Rectal smooth muscle tissue (tissue), 1 donor: ENCODE data around the gene CARS1.
A peak's percentile ranks its signal among the peaks of the same experiment; 100 is the strongest.

Experiments used
- H3K27ac ChIP-seq: one replicate; pipeline ENCODE4 v1.7.0; 2013; ENCODE audit warnings: low read depth, low read length, inconsistent platforms
- H3K27me3 ChIP-seq: one replicate; pipeline ENCODE4 v1.7.0; 2013; ENCODE audit warnings: low read length; ENCODE audit not compliant: control insufficient read depth, insufficient read depth
- H3K36me3 ChIP-seq: one replicate; pipeline ENCODE4 v1.7.0; 2013; ENCODE audit warnings: low read length; ENCODE audit not compliant: control insufficient read depth, insufficient read depth
- H3K4me1 ChIP-seq: one replicate; pipeline ENCODE4 v1.7.0; 2013; ENCODE audit warnings: low read length; ENCODE audit not compliant: control insufficient read depth, insufficient read depth
- H3K4me3 ChIP-seq: one replicate; pipeline ENCODE4 v1.7.0; 2013; ENCODE audit warnings: low read length
- H3K9ac ChIP-seq: one replicate; pipeline ENCODE4 v1.7.0; 2013; ENCODE audit warnings: low read length

CARS1 gene

DNA sequence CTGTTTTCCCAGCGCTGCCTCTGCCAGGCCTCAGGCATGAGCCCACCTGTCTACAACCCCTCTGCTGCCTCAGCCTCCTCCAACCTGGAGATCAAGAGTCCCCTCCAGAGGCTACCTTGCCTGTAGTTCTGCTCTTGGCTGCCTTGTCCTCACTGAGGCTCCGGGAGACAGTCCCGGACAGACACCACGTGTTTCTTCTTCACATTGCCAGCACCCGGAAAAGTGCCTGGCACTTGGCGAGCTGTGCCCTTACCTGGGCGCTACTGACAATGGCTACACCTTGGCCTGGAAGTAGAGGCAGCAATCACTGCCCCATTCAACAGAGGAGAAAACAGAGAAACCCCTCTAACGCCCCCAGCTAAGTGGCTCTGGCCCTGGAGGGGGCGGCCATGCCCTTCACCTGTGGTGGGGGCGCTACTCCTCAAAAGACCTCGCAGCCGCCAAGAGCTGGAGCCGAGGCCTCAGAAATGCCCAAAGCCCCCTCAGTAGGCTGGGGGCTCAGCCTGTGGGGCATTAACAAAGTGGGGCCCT lies 62.1 kb downstream of the CARS1 start:
- Histone ChIP-seq H3K27ac (no peak overlapping the region), H3K4me1 (peaks cover 8% of the 10 kb centered on the region), H3K36me3 (peaks cover 3% of the 10 kb centered on the region), H3K27me3 (no peaks in the 10 kb centered on the region), H3K9ac (no peak overlapping the region), H3K4me3 (no peak overlapping the region)

DNA sequence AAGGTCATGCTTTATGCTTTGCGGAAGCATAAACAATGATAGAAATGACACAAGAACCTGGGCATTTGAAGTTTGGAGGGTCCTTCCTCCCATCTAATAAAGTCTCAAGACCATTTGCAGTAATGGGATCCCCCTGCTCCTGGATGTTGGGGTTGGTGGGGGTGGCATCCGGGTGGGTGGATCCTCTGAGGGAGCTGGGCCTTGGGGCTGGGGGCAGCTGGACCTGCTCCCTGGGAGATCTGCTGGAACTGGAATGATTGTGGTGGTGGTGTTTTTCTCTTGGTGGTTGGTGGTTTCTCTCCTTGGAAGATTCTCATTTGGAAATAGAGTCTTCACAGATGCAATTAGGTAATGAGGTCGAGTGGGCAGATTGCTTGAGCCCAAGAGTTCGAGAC lies 62.9 kb downstream of the CARS1 start:
- Histone ChIP-seq H3K4me3 (no peak overlapping the region), H3K36me3 (no peaks in the 10 kb centered on the region), H3K27me3 (no peaks in the 10 kb centered on the region), H3K27ac (no peak overlapping the region), H3K9ac (no peak overlapping the region), H3K4me1 (peaks cover 7% of the 10 kb centered on the region)

DNA sequence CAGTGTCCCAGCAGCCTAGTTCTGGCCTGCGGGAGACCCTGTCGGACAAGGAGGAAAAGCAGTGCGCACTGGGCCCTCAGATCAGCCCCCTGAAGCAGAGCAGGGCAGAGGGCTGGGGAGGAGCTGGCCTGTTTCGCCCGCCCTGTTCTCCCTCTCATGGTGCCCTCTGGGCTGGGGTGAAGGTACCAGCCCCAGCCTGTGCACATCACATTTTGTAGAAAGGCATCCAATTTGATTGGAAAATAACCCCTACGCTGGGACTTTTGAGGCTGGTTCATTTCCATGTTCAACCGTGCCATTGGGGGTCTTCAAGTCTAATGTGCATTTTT lies 64.3 kb downstream of the CARS1 start:
- Histone ChIP-seq H3K4me1 (peaks cover 14% of the 10 kb centered on the region), H3K9ac (no peak overlapping the region), H3K4me3 (peak overlapping the region; percentile 80), H3K27ac (no peak overlapping the region), H3K27me3 (no peaks in the 10 kb centered on the region), H3K36me3 (no peaks in the 10 kb centered on the region)

DNA sequence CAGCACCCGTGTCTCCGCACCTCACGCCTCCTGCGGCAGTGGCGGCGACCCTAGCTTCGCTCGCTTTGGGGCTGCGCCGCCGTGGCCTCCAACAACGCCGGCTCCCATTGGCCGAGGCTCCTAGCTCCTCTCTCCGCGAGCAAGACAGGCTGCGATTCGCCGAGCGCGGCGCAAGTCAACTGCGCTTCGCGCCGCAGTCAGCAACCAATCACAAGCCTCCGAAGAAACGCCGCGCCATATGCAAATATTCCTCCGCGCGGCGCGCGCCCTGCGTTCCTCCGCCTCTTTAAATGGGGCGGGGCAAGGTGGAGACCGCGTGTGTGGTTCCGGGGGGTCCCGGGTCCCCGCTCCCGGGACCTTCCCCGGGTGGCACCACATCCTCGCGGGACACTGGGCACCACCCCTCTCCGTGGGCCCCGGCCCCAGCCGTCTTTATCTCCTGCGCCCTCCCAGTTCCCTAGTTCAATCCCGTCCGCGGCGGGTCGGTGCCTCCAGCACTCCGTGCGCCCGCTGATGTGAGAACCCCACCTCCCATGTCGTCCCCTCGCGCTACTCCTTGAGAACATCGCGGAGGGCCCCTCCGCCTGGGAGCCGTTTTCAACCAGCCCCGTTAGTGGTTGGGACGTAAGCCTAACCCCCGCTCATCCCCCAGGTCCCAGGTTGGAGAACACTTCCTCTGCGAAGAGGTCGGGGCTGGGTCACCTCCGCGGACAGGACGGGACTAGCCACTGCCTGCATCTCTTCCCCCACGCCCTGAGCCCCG lies 64.8 kb downstream of the CARS1 start, which contains the start of gene NAP1L4:
NAP1L4 (minus strand) TSS at position 96 of the 763 bp plus-strand sequence. CDS start 13,109 bp downstream, outside the sequence.
- H3K9ac ChIP-seq: peak within 1 kb of the TSS; percentile 39
- peak within 1 kb of the TSS; percentile 83 for H3K27ac ChIP-seq
- H3K4me1 ChIP-seq: peaks cover 14% of the 10 kb centered on the region
- peak within 1 kb of the TSS; percentile 89 for H3K4me3 ChIP-seq
- H3K27me3 ChIP-seq: no peaks in the 10 kb centered on the region
- no peaks in the 10 kb centered on the region for H3K36me3 ChIP-seq

DNA sequence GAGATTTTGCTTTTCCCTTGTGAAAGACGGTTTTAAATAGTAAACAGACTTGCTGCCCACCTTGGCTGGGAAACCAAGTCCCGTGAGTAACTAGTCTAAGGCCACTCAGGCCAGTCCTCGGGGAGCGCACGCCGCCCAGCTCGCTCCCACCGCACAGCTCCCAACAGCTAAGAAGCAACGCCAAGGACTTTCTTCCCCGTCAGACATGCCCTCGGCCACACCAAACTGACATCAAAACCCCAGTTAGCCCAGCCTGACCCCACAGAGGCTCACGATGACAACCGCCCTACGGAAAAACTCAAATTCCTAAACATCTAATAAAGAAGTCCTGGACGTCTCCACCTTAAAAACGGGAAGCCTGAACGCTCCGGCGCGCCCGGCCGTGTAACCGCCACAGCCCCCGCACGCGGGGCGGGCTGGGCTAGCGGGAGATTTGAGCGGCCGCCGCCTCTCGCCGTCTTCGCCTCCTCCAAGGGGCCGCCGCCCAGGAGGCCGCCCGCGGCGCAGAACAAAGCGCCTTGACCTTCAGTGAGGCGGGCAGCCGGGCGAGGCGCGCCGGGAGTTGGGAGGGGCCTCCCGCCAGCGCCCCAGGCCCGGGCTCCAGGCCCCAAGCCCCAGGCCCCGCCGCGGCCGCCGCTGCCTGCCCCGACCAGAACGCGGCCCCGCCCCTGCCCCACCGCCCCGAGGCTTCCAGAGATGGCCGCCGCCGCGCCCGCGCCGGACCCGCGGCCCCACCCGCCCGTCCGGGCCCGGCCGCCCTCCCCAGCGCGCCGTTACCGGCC lies 65.6 kb downstream of the CARS1 start:
- H3K4me3 ChIP-seq: peak overlapping the region; percentile 89
- peak overlapping the region; percentile 39 for H3K9ac ChIP-seq
- peaks cover 14% of the 10 kb centered on the region for H3K4me1 ChIP-seq
- peak overlapping the region; percentile 83 for H3K27ac ChIP-seq
- H3K27me3 ChIP-seq: no peaks in the 10 kb centered on the region
- no peaks in the 10 kb centered on the region for H3K36me3 ChIP-seq

DNA sequence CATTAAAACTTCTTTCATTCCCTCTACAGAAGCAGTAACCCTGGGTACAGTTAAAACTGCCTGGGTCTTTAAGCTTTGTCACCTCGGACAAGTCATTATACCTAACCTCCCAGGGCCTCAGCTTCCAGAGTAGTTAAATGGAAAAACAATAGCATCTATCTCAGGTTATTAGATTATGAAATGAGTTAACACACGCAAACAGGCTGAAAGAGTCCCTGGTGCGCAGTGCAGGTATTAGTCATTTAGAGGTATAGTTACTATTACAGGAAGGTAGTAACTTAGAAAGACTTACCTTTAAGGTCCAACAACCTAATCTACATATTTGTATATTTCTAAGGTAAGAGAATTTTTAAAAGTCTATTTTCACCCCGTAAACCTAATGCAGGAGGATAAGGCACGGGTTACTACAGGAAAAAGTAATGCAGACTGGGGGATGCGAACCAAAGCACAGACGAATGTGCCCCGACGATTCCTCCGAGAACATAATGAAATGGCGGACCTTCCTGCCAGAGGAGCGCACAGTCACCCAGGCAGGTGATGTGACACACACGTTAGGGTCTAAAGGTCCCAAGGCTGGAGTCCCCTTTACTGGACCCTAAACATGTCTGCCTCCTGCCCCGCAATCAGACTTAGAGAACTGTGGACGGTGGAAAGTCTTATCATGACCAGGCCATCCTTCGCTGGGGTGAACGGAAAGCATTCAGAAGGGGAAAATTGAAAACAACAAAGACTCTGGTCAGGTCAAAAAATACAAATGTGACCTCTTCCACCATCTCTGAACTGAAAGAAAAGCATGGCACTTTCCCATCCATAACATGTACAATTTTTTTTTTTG lies 66.4 kb downstream of the CARS1 start:
- Histone ChIP-seq H3K27me3 (no peaks in the 10 kb centered on the region), H3K4me1 (peaks cover 14% of the 10 kb centered on the region), H3K36me3 (no peaks in the 10 kb centered on the region), H3K4me3 (peak overlapping the region; percentile 89), H3K9ac (peak overlapping the region; percentile 39), H3K27ac (peak overlapping the region; percentile 83)

DNA sequence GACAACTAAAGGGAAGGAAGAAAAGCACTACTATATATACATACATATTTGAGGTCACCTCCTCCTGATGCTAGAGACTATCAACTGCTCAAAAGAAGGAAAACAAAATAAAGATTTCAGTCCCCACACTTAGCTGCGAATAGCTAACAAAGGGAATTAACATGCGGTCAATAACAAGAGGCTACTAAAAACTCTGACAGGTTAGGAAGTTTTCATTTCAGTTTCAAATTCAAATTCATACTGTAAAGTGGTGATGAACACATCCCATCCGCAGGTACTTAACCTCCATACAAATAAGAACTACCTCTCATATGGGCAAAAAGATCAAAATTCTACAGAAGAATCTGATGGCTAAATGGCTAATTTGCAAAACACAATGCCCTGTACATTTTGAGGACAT lies 67.7 kb downstream of the CARS1 start:
- Histone ChIP-seq H3K36me3 (no peaks in the 10 kb centered on the region), H3K27ac (no peak overlapping the region), H3K4me1 (peaks cover 14% of the 10 kb centered on the region), H3K9ac (no peak overlapping the region), H3K4me3 (no peak overlapping the region), H3K27me3 (no peaks in the 10 kb centered on the region)

DNA sequence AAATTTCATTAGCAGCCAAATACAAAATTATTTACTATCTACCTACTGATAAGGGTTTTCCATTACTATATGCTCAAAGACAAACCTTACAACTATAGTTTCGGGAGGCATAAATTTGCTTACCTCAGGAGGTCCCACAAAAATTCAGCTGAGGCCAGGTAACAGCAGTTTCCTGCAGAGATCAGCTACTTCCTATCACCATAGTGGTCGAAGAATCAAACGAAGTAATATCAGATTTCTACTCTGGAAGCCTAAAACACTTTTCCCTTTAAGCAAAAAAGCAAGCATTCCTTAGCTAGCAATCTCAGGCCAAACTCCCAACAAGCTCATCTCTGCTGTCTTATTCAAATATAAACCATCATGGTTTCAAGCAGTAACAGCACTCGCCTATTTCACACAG lies 68.2 kb downstream of the CARS1 start:
- Histone ChIP-seq H3K27ac (no peak overlapping the region), H3K4me3 (peak overlapping the region; percentile 9), H3K27me3 (no peaks in the 10 kb centered on the region), H3K4me1 (peaks cover 14% of the 10 kb centered on the region), H3K36me3 (no peaks in the 10 kb centered on the region), H3K9ac (no peak overlapping the region)

DNA sequence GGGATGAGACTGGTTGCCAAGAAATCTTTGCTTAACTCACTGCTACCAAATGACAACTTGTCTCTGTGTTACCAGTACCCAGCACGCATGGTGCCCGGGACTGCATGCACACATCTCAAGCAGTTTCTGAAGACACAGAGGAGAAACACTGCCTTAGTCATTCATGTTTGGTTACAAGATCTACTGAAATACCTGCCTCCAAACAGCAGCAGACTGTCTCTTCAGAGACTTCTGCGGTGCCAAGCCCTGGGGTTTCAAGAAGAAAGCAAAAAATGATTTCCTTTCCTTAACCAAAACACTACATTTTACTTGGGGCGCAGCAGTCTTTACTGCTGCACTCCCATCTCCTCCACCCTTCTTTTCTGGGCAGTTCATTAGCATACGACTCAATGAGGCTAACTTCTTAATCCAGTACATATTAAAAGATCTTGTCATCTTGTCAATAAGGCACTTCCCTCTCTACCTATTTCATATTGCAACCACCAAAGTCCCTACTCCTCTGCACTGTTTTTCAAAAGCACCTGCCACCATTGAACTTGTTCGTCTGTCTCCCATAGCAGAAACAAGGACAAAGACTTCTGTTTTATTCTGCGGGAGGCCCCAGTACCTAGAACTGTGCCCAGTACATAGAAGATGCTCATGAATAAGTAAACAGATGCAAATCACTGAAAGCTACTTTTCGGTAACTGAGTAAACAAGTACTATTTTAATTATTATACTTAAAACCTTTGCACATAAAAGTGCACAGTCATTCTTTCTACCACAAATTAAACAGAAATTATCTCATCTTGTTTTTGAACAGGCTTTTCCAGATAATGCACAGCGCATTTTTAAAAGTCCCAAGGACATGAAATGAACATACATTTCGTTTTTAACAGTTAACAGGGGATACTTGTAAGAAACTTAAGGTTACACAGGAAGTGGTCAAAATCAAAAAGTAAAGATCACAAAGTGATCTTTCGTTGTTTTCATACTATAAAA lies 69.1 kb downstream of the CARS1 start:
- Histone ChIP-seq H3K27me3 (no peaks in the 10 kb centered on the region), H3K27ac (no peak overlapping the region), H3K9ac (no peak overlapping the region), H3K4me3 (no peak overlapping the region), H3K36me3 (no peaks in the 10 kb centered on the region), H3K4me1 (peaks cover 14% of the 10 kb centered on the region)

DNA sequence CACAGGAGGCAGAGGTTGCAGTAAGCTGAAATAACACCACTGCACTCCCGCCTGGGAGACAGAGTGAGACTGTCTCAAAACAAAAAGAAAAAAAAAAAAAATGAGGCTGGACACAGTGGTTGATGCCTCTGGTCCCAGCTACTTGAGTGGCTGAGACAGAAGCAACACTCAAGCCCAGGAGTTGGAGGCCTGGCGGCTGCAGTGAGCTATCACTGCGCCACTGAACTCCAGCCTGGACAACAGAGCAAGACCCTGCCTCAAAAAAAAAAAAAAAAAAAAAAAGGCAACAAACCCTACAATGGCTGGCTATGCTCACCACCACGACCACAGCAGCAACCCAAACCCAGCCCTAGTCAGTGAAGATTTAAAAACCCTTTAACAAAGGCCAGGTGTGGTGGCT lies 73.3 kb downstream of the CARS1 start:
- Histone ChIP-seq H3K9ac (no peak overlapping the region), H3K4me3 (no peak overlapping the region), H3K27me3 (no peaks in the 10 kb centered on the region), H3K27ac (no peak overlapping the region), H3K4me1 (peaks cover 7% of the 10 kb centered on the region), H3K36me3 (no peaks in the 10 kb centered on the region)

DNA sequence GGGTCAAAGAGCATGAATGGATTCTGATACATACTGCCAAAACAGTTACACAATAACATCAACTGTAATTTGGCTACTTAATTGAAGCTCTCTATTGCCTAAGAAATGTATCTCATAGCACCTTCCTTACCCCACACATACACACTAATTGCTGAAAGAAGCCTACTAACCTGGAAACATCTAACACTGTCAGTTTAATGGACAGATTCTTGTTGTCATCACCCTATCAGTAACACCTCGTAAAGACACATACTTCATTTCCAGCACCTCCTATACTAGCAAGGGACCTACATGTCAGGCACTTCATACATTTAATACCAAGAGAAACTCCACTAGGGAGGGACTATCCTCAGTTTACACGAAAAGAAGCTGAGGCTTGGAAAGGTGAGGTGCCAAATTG lies 75.0 kb downstream of the CARS1 start:
- Histone ChIP-seq H3K36me3 (peaks cover under 1% of the 10 kb centered on the region), H3K27ac (no peak overlapping the region), H3K9ac (no peak overlapping the region), H3K4me1 (peaks cover 3% of the 10 kb centered on the region), H3K4me3 (no peak overlapping the region), H3K27me3 (no peaks in the 10 kb centered on the region)
